Measurements from ENCODE around the gene AK9.
A peak's percentile ranks its signal among the peaks of the same experiment; 100 is the strongest.

The AK9 gene

GRCh38 chr6:109490713-109491112 lies 200.3 kb downstream of the AK9 start:
- Histone ChIP-seq H3K27me3 (ENCODE audit: control insufficient read depth in 2 of 2, insufficient read depth in 2 of 2, low read length in 2 of 2) (no peaks in the 10 kb centered on the region), H3K27ac (ENCODE audit: low read depth in 2 of 2, low read length in 2 of 2) (no peak overlapping the region), H3K4me1 (ENCODE audit: control insufficient read depth in 2 of 2, insufficient read depth in 2 of 2, low read length in 2 of 2) (peaks cover 0 to 4% of the 10 kb centered on the region in 2 donors)

GRCh38 chr6:109488001-109488400 lies 203.0 kb downstream of the AK9 start:
- Histone ChIP-seq H3K4me1 (ENCODE audit: control insufficient read depth in 2 of 2, insufficient read depth in 2 of 2, low read length in 2 of 2) (peaks cover 0 to 14% of the 10 kb centered on the region in 2 donors), H3K9ac (ENCODE audit: low read depth in 1 of 2, low read length in 2 of 2) (no peak overlapping the region), H3K36me3 (ENCODE audit: control insufficient read depth in 2 of 2, insufficient read depth in 2 of 2, low read length in 2 of 2) (no peaks in the 10 kb centered on the region), H3K27ac (ENCODE audit: low read depth in 2 of 2, low read length in 2 of 2) (no peak overlapping the region), H3K9me3 (ENCODE audit: control insufficient read depth in 2 of 2, low read length in 2 of 2) (no peaks in the 10 kb centered on the region), H3K27me3 (ENCODE audit: control insufficient read depth in 2 of 2, insufficient read depth in 2 of 2, low read length in 2 of 2) (no peaks in the 10 kb centered on the region), H3K4me3 (ENCODE audit: low read length in 2 of 2) (no peak overlapping the region)

More at GRCh38 chr6:109490713-109491112, 200.3 kb downstream of the AK9 start:
- no peaks in the 10 kb centered on the region for H3K9me3 ChIP-seq (ENCODE audit: control insufficient read depth in 2 of 2, low read length in 2 of 2)
- H3K4me3 ChIP-seq (ENCODE audit: low read length in 2 of 2) = no peak overlapping the region
- H3K9ac ChIP-seq (ENCODE audit: low read depth in 1 of 2, low read length in 2 of 2) = no peak overlapping the region
- H3K36me3 ChIP-seq (ENCODE audit: control insufficient read depth in 2 of 2, insufficient read depth in 2 of 2, low read length in 2 of 2) = no peaks in the 10 kb centered on the region

GRCh38 chr6:109486068-109486467 lies 204.9 kb downstream of the AK9 start:
- Histone ChIP-seq H3K27ac (ENCODE audit: low read depth in 2 of 2, low read length in 2 of 2) (peak overlapping the region; percentile 43 to 66), H3K4me3 (ENCODE audit: low read length in 2 of 2) (no peak overlapping the region)

GRCh38 chr6:109485266-109485935 lies 205.6 kb downstream of the AK9 start:
- no peaks in the 10 kb centered on the region for H3K9me3 ChIP-seq (ENCODE audit: control insufficient read depth in 2 of 2, low read length in 2 of 2)
- peak overlapping the region; percentile 43 to 66 for H3K27ac ChIP-seq (ENCODE audit: low read depth in 2 of 2, low read length in 2 of 2)
- H3K27me3 ChIP-seq (ENCODE audit: control insufficient read depth in 2 of 2, insufficient read depth in 2 of 2, low read length in 2 of 2) = no peaks in the 10 kb centered on the region
- H3K9ac ChIP-seq (ENCODE audit: low read depth in 1 of 2, low read length in 2 of 2) = no peak overlapping the region
- H3K4me1 ChIP-seq (ENCODE audit: control insufficient read depth in 2 of 2, insufficient read depth in 2 of 2, low read length in 2 of 2) = peaks cover 12 to 30% of the 10 kb centered on the region in 2 donors
- peaks cover 8 to 12% of the 10 kb centered on the region in 2 donors for H3K36me3 ChIP-seq (ENCODE audit: control insufficient read depth in 2 of 2, insufficient read depth in 2 of 2, low read length in 2 of 2)
- no peak overlapping the region for H3K4me3 ChIP-seq (ENCODE audit: low read length in 2 of 2)

More at GRCh38 chr6:109486068-109486467, 204.9 kb downstream of the AK9 start:
- Histone ChIP-seq H3K9ac (ENCODE audit: low read depth in 1 of 2, low read length in 2 of 2) (no peak overlapping the region), H3K36me3 (ENCODE audit: control insufficient read depth in 2 of 2, insufficient read depth in 2 of 2, low read length in 2 of 2) (peaks cover 4 to 6% of the 10 kb centered on the region in 2 donors), H3K9me3 (ENCODE audit: control insufficient read depth in 2 of 2, low read length in 2 of 2) (no peaks in the 10 kb centered on the region), H3K4me1 (ENCODE audit: control insufficient read depth in 2 of 2, insufficient read depth in 2 of 2, low read length in 2 of 2) (peaks cover 6 to 29% of the 10 kb centered on the region in 2 donors), H3K27me3 (ENCODE audit: control insufficient read depth in 2 of 2, insufficient read depth in 2 of 2, low read length in 2 of 2) (no peaks in the 10 kb centered on the region)

- Histone ChIP-seq H3K9me3 (ENCODE audit: control insufficient read depth in 2 of 2, low read length in 2 of 2) (no peaks in the 10 kb centered on the region), H3K4me3 (ENCODE audit: low read length in 2 of 2) (peak overlapping the region in 1 of 2 donors; percentile 78), H3K36me3 (ENCODE audit: control insufficient read depth in 2 of 2, insufficient read depth in 2 of 2, low read length in 2 of 2) (peaks cover 8 to 13% of the 10 kb centered on the region in 2 donors), H3K9ac (ENCODE audit: low read depth in 1 of 2, low read length in 2 of 2) (peak overlapping the region; percentile 54 to 56), H3K27ac (ENCODE audit: low read depth in 2 of 2, low read length in 2 of 2) (peak overlapping the region; percentile 68 to 72), H3K4me1 (ENCODE audit: control insufficient read depth in 2 of 2, insufficient read depth in 2 of 2, low read length in 2 of 2) (peaks cover 16 to 38% of the 10 kb centered on the region in 2 donors), H3K27me3 (ENCODE audit: control insufficient read depth in 2 of 2, insufficient read depth in 2 of 2, low read length in 2 of 2) (no peaks in the 10 kb centered on the region)
Measured at GRCh38 chr6:109484122-109484521, 206.9 kb downstream of the AK9 start.

- Histone ChIP-seq H3K4me3 (ENCODE audit: low read length in 2 of 2) (peak overlapping the region; percentile 45 to 78), H3K27ac (ENCODE audit: low read depth in 2 of 2, low read length in 2 of 2) (peak overlapping the region; percentile 68 to 72), H3K9me3 (ENCODE audit: control insufficient read depth in 2 of 2, low read length in 2 of 2) (no peaks in the 10 kb centered on the region), H3K36me3 (ENCODE audit: control insufficient read depth in 2 of 2, insufficient read depth in 2 of 2, low read length in 2 of 2) (peaks cover 8 to 13% of the 10 kb centered on the region in 2 donors), H3K9ac (ENCODE audit: low read depth in 1 of 2, low read length in 2 of 2) (peak overlapping the region; percentile 54 to 56), H3K27me3 (ENCODE audit: control insufficient read depth in 2 of 2, insufficient read depth in 2 of 2, low read length in 2 of 2) (no peaks in the 10 kb centered on the region), H3K4me1 (ENCODE audit: control insufficient read depth in 2 of 2, insufficient read depth in 2 of 2, low read length in 2 of 2) (peaks cover 16 to 40% of the 10 kb centered on the region in 2 donors)
Measured at GRCh38 chr6:109483735-109484057, 207.3 kb downstream of the AK9 start.

GRCh38 chr6:109482905-109483734 lies 207.9 kb downstream of the AK9 start, which contains the start of gene ZBTB24:
ZBTB24 (minus strand) TSS chr6:109483219; CDS start chr6:109482026, 1,193 bp downstream.
- Histone ChIP-seq H3K36me3 (ENCODE audit: control insufficient read depth in 2 of 2, insufficient read depth in 2 of 2, low read length in 2 of 2) (peaks cover 8 to 13% of the 10 kb centered on the region in 2 donors), H3K27me3 (ENCODE audit: control insufficient read depth in 2 of 2, insufficient read depth in 2 of 2, low read length in 2 of 2) (no peaks in the 10 kb centered on the region), H3K4me3 (ENCODE audit: low read length in 2 of 2) (peak within 1 kb of the TSS; percentile 67 to 92), H3K9ac (ENCODE audit: low read depth in 1 of 2, low read length in 2 of 2) (peak within 1 kb of the TSS; percentile 85 to 89), H3K4me1 (ENCODE audit: control insufficient read depth in 2 of 2, insufficient read depth in 2 of 2, low read length in 2 of 2) (peaks cover 16 to 40% of the 10 kb centered on the region in 2 donors), H3K27ac (ENCODE audit: low read depth in 2 of 2, low read length in 2 of 2) (peak within 1 kb of the TSS; percentile 76 to 87), H3K9me3 (ENCODE audit: control insufficient read depth in 2 of 2, low read length in 2 of 2) (no peaks in the 10 kb centered on the region)

- Histone ChIP-seq H3K27me3 (ENCODE audit: control insufficient read depth in 2 of 2, insufficient read depth in 2 of 2, low read length in 2 of 2) (no peaks in the 10 kb centered on the region), H3K4me1 (ENCODE audit: control insufficient read depth in 2 of 2, insufficient read depth in 2 of 2, low read length in 2 of 2) (peaks cover 23 to 44% of the 10 kb centered on the region in 2 donors), H3K4me3 (ENCODE audit: low read length in 2 of 2) (peak overlapping the region; percentile 7 to 62), H3K9ac (ENCODE audit: low read depth in 1 of 2, low read length in 2 of 2) (no peak overlapping the region), H3K27ac (ENCODE audit: low read depth in 2 of 2, low read length in 2 of 2) (no peak overlapping the region), H3K9me3 (ENCODE audit: control insufficient read depth in 2 of 2, low read length in 2 of 2) (no peaks in the 10 kb centered on the region), H3K36me3 (ENCODE audit: control insufficient read depth in 2 of 2, insufficient read depth in 2 of 2, low read length in 2 of 2) (peaks cover 14 to 26% of the 10 kb centered on the region in 2 donors)
Measured at GRCh38 chr6:109480993-109481480, 210.0 kb downstream of the AK9 start.

- Histone ChIP-seq H3K27me3 (ENCODE audit: control insufficient read depth in 2 of 2, insufficient read depth in 2 of 2, low read length in 2 of 2) (no peaks in the 10 kb centered on the region), H3K27ac (ENCODE audit: low read depth in 2 of 2, low read length in 2 of 2) (no peak overlapping the region), H3K9me3 (ENCODE audit: control insufficient read depth in 2 of 2, low read length in 2 of 2) (no peaks in the 10 kb centered on the region), H3K4me1 (ENCODE audit: control insufficient read depth in 2 of 2, insufficient read depth in 2 of 2, low read length in 2 of 2) (peaks cover 23 to 35% of the 10 kb centered on the region in 2 donors), H3K36me3 (ENCODE audit: control insufficient read depth in 2 of 2, insufficient read depth in 2 of 2, low read length in 2 of 2) (peaks cover 27 to 41% of the 10 kb centered on the region in 2 donors), H3K4me3 (ENCODE audit: low read length in 2 of 2) (peak overlapping the region in 1 of 2 donors; percentile 27), H3K9ac (ENCODE audit: low read depth in 1 of 2, low read length in 2 of 2) (no peak overlapping the region)
Measured at GRCh38 chr6:109478841-109479624, 212.0 kb downstream of the AK9 start.

Measured in mucosa of rectum (tissue), 2 donors.